HepG2 (cell line): ENCODE measurements around the gene TLCD3B. TPM values are rescaled to one million over a fixed set of nuclear protein-coding genes. Genes with fewer than 3 reads are reported as not detected.

Experiments
- CREB3 ChIP-seq: sonication (generic); formaldehyde crosslinking; IDR thresholded peaks from 2 replicates; pipeline ENCODE4 v1.5.0; 2020; ENCODE audit warnings: missing genetic modification reagents
- CREM ChIP-seq, 2 experiments: sonication (generic) in 1 of 2; formaldehyde crosslinking in 1 of 2; IDR thresholded peaks; 2 replicates each; pipeline versions ENCODE4 v1.4.0 to v1.6.1; 2016 to 2020; ENCODE audit warnings: antibody characterized with exemption in 1 of 2, mild to moderate bottlenecking in 1 of 2, missing genetic modification reagents in 1 of 2
- CTCF ChIP-seq: sonication (generic); formaldehyde crosslinking; IDR thresholded peaks from 2 replicates; pipeline ENCODE4 v1.5.0; 2020; ENCODE audit warnings: mild to moderate bottlenecking, missing genetic modification reagents, moderate library complexity
- HIC2 ChIP-seq: sonication (generic); formaldehyde crosslinking; IDR thresholded peaks from 2 replicates; pipeline ENCODE4 v1.9.0; 2022; ENCODE audit warnings: low read depth, missing genetic modification reagents
- HOXD1 ChIP-seq: sonication (generic); formaldehyde crosslinking; IDR thresholded peaks from 2 replicates; pipeline ENCODE4 v1.5.0; 2020; ENCODE audit warnings: missing genetic modification reagents
- KAT2B ChIP-seq: fragments of 150-350 bp; IDR thresholded peaks from 2 replicates; pipeline ENCODE4 v1.6.1; 2014; ENCODE audit warnings: low read depth, low read length, borderline replicate concordance
- KLF13 ChIP-seq: sonication (generic); formaldehyde crosslinking; IDR thresholded peaks from 2 replicates; pipeline ENCODE4 v1.4.0; 2020; ENCODE audit warnings: mild to moderate bottlenecking, missing genetic modification reagents
- MYNN ChIP-seq: sonication (generic); formaldehyde crosslinking; IDR thresholded peaks from 2 replicates; pipeline ENCODE4 v1.4.0; 2020; ENCODE audit warnings: mild to moderate bottlenecking, low read depth, missing genetic modification reagents
- NFATC3 ChIP-seq: sonication (generic); formaldehyde crosslinking; IDR thresholded peaks from 2 replicates; pipeline ENCODE4 v1.5.1; 2020; ENCODE audit warnings: mild to moderate bottlenecking, missing genetic modification reagents
- PCBP1 ChIP-seq: fragments of 200-400 bp; formaldehyde crosslinking; IDR thresholded peaks from 2 replicates; pipeline ENCODE4 v1.6.1; 2017; ENCODE audit warnings: mild to moderate bottlenecking, low read depth, low read length, borderline replicate concordance
- PPARG ChIP-seq: conservative IDR thresholded peaks from 2 replicates; pipeline ENCODE4 v1.6.1; 2016; ENCODE audit warnings: missing biosample characterization, missing genetic modification reagents
- SNRNP70 ChIP-seq: fragments of 200-400 bp; formaldehyde crosslinking; IDR thresholded peaks from 2 replicates; pipeline ENCODE4 v1.6.1; 2017; ENCODE audit warnings: mild to moderate bottlenecking, low read depth, low read length, moderate library complexity
- SOX6 ChIP-seq, 2 experiments: fragments of 450-650 bp in 1 of 2; sonication (generic) in 1 of 2; formaldehyde crosslinking in 1 of 2; IDR thresholded peaks; 2 replicates each; pipeline versions ENCODE4 v1.4.0 to v1.6.1; 2017 to 2020; ENCODE audit warnings: antibody characterized with exemption in 1 of 2, mild to moderate bottlenecking in 1 of 2, missing genetic modification reagents in 1 of 2
- SRSF9 ChIP-seq: fragments of 200-400 bp; formaldehyde crosslinking; IDR thresholded peaks from 2 replicates; pipeline ENCODE4 v1.6.1; 2018; ENCODE audit warnings: borderline replicate concordance, mild to moderate bottlenecking, low read depth, low read length; ENCODE audit not compliant: insufficient read depth, poor library complexity, severe bottlenecking
- TEAD2 ChIP-seq: sonication (generic); formaldehyde crosslinking; IDR thresholded peaks from 2 replicates; pipeline ENCODE4 v1.9.0; 2021; ENCODE audit warnings: missing genetic modification reagents
- THYN1 ChIP-seq: sonication (generic); formaldehyde crosslinking; IDR thresholded peaks from 2 replicates; pipeline ENCODE4 v1.8.1; 2023; ENCODE audit warnings: low read depth, mild to moderate bottlenecking, moderate library complexity, missing genetic modification reagents, borderline replicate concordance
- ZFX ChIP-seq: sonication (generic); formaldehyde crosslinking; IDR thresholded peaks from 2 replicates; pipeline ENCODE4 v1.4.0; 2020; ENCODE audit warnings: mild to moderate bottlenecking, low read depth, missing genetic modification reagents, moderate library complexity
- ZNF143 ChIP-seq: sonication (generic); formaldehyde crosslinking; IDR thresholded peaks from 2 replicates; pipeline ENCODE4 v1.4.0; 2020; ENCODE audit warnings: missing genetic modification reagents
- ZNF207 ChIP-seq: fragments of 450-650 bp; IDR thresholded peaks from 2 replicates; pipeline ENCODE4 v1.6.1; 2016; ENCODE audit warnings: antibody characterized with exemption, borderline replicate concordance
- ZNF274 ChIP-seq: sonication (generic); formaldehyde crosslinking; IDR thresholded peaks from 2 replicates; pipeline ENCODE4 v1.5.1; 2020; ENCODE audit warnings: mild to moderate bottlenecking, missing genetic modification reagents
- ZNF33A ChIP-seq: sonication (generic); formaldehyde crosslinking; IDR thresholded peaks from 2 replicates; pipeline ENCODE4 v1.5.1; 2020; ENCODE audit warnings: missing genetic modification reagents, mild to moderate bottlenecking, moderate library complexity, borderline replicate concordance
- ZNF441 ChIP-seq: sonication (generic); formaldehyde crosslinking; IDR thresholded peaks from 2 replicates; pipeline ENCODE4 v1.7.0; 2021; ENCODE audit warnings: missing genetic modification reagents, borderline replicate concordance
- ZNF558 ChIP-seq: sonication (generic); formaldehyde crosslinking; IDR thresholded peaks from 2 replicates; pipeline ENCODE4 v1.9.0; 2022; ENCODE audit warnings: mild to moderate bottlenecking, missing genetic modification reagents, borderline replicate concordance
- ZNF850 ChIP-seq: sonication (generic); formaldehyde crosslinking; conservative IDR thresholded peaks from 2 replicates; pipeline ENCODE4 v1.9.0; 2021; ENCODE audit warnings: mild to moderate bottlenecking, missing genetic modification reagents
- ZSCAN22 ChIP-seq: sonication (generic); formaldehyde crosslinking; IDR thresholded peaks from 2 replicates; pipeline ENCODE4 v1.4.0; 2020; ENCODE audit warnings: mild to moderate bottlenecking, missing genetic modification reagents
- polyA plus RNA-seq, 8 experiments: library from polyadenylated mRNA; depleted of rRNA in 3 of 8; stranded (reverse) in 7 of 8; unstranded in 1 of 8; fragments of >200 nt; fragmentation: Illumina TruSeq in 4 of 8; extraction: Trizol in 4 of 8; gene quantifications; 2 replicates each; pipeline versions ENCODE4 v1.2.1 to v1.2.3, GENCODE V29; 2011 to 2016; ENCODE audit warnings: low read depth in 4 of 8, missing spikeins in 1 of 8, mixed read lengths in 1 of 8; ENCODE audit not compliant: insufficient read depth in 1 of 8
- total RNA-seq, 5 experiments: library from RNA; depleted of rRNA; stranded (reverse); fragments of >200 nt; fragmentation: Illumina TruSeq; extraction: Trizol; gene quantifications; 2 replicates each; pipeline ENCODE4 v1.2.3, GENCODE V29; 2016; ENCODE audit warnings: low read depth in 1 of 5

TLCD3B gene
- total and polyA plus RNA-seq, 2 of the 13 experiments (the other 11 are each of a cell fraction or from before 2014, with no cell fraction given), result not detected

DNA sequence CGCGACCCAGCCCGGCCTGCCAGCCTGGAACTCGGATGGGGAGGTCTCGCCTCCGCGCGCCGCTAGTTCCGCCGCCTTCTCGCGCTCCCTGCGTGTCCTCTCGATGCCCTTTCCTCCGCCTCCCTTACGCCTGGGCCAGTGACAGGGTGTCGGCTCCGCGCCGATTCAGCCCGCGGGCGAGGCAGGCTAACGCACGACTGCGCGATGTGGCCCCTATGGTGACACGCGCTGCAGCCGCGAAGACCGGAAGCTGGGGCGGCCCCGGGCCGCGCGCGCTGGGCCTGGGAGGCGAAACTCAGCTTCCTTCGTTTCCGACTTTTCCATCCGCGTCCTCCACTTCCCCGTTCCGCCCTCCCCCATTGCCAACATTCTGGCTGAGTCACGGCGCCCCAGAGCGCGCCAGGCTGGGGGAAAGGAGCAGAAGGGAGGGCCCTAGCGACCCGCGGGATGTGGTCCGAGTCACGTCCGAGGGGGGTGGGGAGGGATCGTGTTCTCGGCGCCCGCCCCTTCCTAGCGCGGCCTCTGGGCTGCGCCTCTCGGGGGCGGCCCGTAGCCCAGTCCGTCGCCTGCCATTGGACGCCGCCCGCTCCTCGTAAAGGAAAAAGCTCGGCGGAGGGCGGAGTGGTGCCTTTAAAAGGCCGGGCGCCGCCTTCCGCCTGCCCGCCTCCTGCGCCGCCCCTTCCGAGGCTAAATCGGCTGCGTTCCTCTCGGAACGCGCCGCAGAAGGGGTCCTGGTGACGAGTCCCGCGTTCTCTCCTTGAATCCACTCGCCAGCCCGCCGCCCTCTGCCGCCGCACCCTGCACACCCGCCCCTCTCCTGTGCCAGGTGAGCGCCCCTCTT is 34.3 kb upstream of the TLCD3B start, which contains the start of gene ALDOA (continued):
- TF ChIP-seq ZNF850 (CRISPR knock-in tag), result no peak
- TF ChIP-seq KLF13 (CRISPR knock-in tag), result peak; percentile 95
- no peak for TF ChIP-seq KAT2B
- peak; percentile 44; the same call in 1 of the 2 replicates for TF ChIP-seq ZSCAN22 (CRISPR knock-in tag)
- no peak; the same call in none of the 2 replicates for TF ChIP-seq TEAD2 (CRISPR knock-in tag)
- no peak for TF ChIP-seq SRSF9
- peak; percentile 74 for TF ChIP-seq MYNN (CRISPR knock-in tag)
- peak; percentile 19 for TF ChIP-seq CTCF
- TF ChIP-seq PCBP1, result no peak
- TF ChIP-seq CREM (IDR thresholded peaks at IDR 0.05), result peak; percentile 59; the same call in 1 of the 2 replicates
- no peak for TF ChIP-seq CREM (CRISPR knock-in tag; IDR thresholded peaks at IDR 0.05)
- peak; percentile 82 for TF ChIP-seq PPARG
- peak; percentile 31; the same call in 1 of the 2 replicates for TF ChIP-seq ZNF33A (CRISPR knock-in tag)
- no peak for TF ChIP-seq ZNF207
- TF ChIP-seq SOX6 (IDR thresholded peaks at IDR 0.05), result no peak
- peak; percentile 85 for TF ChIP-seq SOX6 (CRISPR knock-in tag; IDR thresholded peaks at IDR 0.05)
- peak; percentile 83 for TF ChIP-seq HOXD1
- TF ChIP-seq CREB3 (CRISPR knock-in tag), result peak; percentile 45; the same call in 1 of the 2 replicates
- peak; percentile 97 for TF ChIP-seq ZFX (CRISPR knock-in tag)
- no peak for TF ChIP-seq SNRNP70
- TF ChIP-seq NFATC3, result no peak; the same call in 1 of the 2 replicates
- TF ChIP-seq HIC2 (CRISPR knock-in tag), result peak; percentile 90
- TF ChIP-seq THYN1 (CRISPR knock-in tag), result 0 out of 2 replicates have a peak, but pooled peaks have one; percentile 62
- TF ChIP-seq ZNF558 (CRISPR knock-in tag), result peak; percentile 35
- TF ChIP-seq ZNF441 (CRISPR knock-in tag), result peak; percentile 92
- peak; percentile 19; the same call in 1 of the 2 replicates for TF ChIP-seq ZNF143 (CRISPR knock-in tag)
- TF ChIP-seq ZNF274 (CRISPR knock-in tag), result peak; percentile 87
